Measurements from ENCODE around the gene HACD2.
A peak's percentile ranks its signal among the peaks of the same experiment; 100 is the strongest.

Gene HACD2

DNA sequence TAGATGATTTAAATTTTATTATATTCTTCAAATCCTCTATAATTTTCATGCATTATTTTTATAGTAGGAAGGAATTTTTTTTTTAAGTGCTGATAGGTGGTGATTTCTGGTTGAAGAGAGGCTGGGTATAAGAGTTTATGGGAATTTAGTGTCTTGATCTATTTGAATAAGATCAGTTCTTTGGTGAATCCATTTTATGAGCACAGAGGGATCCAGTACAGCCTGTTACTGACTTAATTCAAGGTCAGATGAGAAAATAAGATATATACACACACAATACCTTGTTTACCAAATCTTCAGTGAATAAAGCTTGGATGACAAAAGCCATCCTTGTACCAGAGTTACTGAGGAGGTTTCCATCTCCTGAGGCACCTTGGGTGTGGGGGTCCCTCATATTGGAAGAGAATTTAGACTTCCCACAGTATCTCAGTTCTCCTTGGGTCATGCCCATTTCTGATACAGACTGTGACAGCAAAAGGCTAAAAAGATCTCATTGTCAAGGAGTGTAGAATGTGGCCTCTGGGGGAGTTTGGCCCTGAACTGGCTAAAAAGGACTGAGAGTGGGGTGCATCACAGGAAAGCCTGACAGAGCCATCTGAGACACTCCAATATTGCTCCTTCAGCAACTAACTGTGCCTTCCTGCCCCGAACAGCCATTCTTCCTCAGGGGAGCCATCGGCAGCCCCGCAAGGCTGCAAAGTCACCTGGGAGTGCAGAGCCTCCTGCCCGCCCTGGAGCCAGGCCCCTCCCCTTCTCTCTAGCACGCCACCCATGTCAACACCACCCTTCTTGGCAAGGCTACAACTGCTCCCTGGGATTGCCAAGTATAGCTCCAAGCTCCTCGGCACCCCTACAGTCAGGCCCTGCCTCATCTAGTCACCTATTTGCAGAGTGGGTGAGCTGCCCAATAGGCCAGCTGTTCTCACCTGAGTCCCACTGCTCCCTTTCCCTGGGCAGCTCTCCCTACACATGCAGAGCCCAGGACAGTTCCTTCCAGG is 43.1 kb upstream of the HACD2 start:
- TF ChIP-seq, protein P1, sequence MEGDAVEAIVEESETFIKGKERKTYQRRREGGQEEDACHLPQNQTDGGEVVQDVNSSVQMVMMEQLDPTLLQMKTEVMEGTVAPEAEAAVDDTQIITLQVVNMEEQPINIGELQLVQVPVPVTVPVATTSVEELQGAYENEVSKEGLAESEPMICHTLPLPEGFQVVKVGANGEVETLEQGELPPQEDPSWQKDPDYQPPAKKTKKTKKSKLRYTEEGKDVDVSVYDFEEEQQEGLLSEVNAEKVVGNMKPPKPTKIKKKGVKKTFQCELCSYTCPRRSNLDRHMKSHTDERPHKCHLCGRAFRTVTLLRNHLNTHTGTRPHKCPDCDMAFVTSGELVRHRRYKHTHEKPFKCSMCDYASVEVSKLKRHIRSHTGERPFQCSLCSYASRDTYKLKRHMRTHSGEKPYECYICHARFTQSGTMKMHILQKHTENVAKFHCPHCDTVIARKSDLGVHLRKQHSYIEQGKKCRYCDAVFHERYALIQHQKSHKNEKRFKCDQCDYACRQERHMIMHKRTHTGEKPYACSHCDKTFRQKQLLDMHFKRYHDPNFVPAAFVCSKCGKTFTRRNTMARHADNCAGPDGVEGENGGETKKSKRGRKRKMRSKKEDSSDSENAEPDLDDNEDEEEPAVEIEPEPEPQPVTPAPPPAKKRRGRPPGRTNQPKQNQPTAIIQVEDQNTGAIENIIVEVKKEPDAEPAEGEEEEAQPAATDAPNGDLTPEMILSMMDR (conservative IDR thresholded peaks at IDR 0.05) = no peak
- H3K27ac ChIP-seq = peak overlapping the region; percentile 82

- H3K27ac ChIP-seq = peak overlapping the region; percentile 82
- TF ChIP-seq, protein P1 (conservative IDR thresholded peaks at IDR 0.05) = no peak
Measured at GRCh38 chr3:123626881-123627280, 42.0 kb upstream of the HACD2 start.

DNA sequence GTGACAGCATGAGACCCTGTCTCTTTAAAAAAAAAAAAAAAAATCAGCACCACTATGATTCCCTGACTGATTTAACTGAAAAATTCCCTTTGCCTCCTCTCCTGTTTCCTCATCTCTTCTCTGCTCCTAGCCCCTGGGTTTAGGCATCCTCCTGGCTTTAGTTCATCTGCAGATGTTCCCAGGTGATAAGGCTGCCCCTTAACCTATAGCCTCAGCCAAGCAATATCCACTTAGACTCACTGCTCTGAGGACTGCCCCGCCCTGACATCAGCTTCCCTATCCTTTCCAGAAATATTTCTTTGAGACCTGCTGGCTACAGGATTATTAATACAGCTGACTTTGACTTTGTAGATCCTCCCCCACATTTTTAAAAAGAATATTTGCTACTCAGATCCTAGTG is 39.4 kb upstream of the HACD2 start:
- H3K27ac ChIP-seq = no peak overlapping the region
- TF ChIP-seq, protein P1 (conservative IDR thresholded peaks at IDR 0.05) = no peak

DNA sequence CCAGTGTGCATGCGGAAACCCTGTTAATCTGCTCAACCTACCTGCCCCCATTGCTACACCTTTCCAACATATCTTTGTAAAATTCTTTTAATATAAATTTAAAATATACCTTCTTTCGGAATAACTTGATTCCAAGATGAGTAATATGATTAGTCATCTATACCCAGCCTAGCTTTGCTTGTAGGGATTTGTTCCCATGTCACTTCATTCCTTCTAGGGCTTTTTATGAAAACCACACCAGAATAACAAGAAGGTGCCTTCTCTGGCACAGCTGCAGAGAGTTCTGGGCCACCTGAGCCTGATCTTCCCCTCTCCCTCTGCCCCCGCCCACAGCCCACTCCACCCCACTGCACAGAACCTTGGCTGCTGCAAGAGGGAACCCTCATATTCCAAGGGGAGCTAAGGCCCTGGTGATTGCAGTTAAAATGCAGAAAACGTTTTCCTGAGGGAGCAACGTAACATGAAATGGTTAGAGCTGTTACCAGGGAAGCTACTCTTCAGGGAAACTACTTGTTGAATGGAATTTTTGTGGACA is 38.6 kb upstream of the HACD2 start:
- H3K27ac ChIP-seq = no peak overlapping the region
- TF ChIP-seq, protein P1 (conservative IDR thresholded peaks at IDR 0.05) = no peak

DNA sequence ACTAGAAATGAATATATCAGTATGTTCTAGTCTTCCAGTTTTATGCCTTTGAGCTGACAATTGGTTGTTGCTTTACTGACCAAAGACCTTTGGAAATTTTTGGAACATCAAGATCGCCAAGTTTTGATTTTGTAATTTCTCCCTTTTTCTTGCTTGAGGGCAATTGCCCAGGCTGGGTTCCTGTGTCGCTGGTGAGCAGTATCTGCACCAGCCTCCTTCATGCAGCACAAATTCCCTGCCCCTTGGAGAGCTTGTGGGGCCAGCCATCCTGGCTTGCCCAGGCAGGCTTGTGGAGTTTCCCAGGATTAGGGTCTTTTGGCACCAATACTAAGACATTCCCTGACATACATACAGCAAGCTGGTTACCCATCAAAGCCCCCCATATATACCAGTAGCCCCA is 37.9 kb upstream of the HACD2 start:
- no peak overlapping the region for H3K27ac ChIP-seq
- TF ChIP-seq, protein P1 (conservative IDR thresholded peaks at IDR 0.05) = no peak

DNA sequence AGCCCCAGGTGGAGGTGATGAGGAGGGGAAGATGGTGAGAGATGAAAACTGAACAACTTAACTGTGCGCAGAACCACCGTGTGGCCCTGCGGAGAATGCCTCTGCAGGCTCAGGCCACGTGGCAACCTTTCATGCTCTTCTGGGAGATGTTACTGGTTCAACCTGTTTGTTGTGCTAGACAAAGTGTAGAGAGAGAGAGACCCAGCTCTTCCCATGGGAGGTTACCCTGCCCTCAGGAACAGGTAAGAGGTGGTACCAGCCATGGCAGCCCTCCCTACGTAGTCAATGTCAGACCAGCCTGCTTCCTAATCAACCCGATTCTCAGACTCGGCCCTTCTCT is 37.0 kb upstream of the HACD2 start:
- TF ChIP-seq, protein P1 (conservative IDR thresholded peaks at IDR 0.05) = no peak
- peak overlapping the region; percentile 25; the same call in 1 of the 2 replicates for H3K27ac ChIP-seq

GRCh38 chr3:123621186-123621849 is 36.5 kb upstream of the HACD2 start:
- TF ChIP-seq, protein P1 (conservative IDR thresholded peaks at IDR 0.05) = no peak
- peak overlapping the region; percentile 25; the same call in 1 of the 2 replicates for H3K27ac ChIP-seq
